Neural cell (in vitro differentiated cells): Measurements from ENCODE around the gene OR1F1.

ENCODE experiments used
- EP300 ChIP-seq: fragments of 450-650 bp; conservative IDR thresholded peaks from 2 replicates; pipeline ENCODE4 v1.6.1; 2014; ENCODE audit warnings: antibody characterized with exemption, mild to moderate bottlenecking, moderate library complexity; ENCODE audit not compliant: poor library complexity, severe bottlenecking
- POLR2AphosphoS5 ChIP-seq: IDR thresholded peaks from 2 replicates; pipeline ENCODE4 v1.6.1; 2012
- TF ChIP-seq, protein P1 (sequence below): fragments of 450-650 bp; IDR thresholded peaks from 2 replicates; pipeline ENCODE4 v1.5.1; 2014; ENCODE audit warnings: antibody characterized with exemption, mild to moderate bottlenecking, moderate library complexity; ENCODE audit not compliant: poor library complexity, severe bottlenecking

DNA sequence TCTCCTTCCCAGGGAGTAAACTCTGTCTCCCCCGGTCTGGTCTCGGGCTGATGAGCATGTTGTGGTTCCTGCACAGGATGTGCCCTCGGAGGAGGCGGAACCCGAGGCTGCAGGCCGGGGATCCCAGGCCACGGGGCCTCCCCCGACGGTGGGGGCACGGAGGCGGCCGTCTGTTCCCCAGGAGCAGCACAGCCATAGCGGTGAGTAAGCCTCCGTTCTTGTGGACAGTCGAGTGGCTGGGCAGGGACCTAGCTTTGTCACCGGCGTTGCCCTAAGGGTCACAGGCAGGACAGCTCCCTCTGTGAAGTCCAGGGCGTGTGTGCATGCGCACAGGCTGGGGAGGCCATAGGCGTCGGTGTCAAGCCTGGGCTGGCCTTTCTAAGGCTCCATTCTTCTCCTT is 49.7 kb upstream of the OR1F1 start:
- TF ChIP-seq, protein P1, sequence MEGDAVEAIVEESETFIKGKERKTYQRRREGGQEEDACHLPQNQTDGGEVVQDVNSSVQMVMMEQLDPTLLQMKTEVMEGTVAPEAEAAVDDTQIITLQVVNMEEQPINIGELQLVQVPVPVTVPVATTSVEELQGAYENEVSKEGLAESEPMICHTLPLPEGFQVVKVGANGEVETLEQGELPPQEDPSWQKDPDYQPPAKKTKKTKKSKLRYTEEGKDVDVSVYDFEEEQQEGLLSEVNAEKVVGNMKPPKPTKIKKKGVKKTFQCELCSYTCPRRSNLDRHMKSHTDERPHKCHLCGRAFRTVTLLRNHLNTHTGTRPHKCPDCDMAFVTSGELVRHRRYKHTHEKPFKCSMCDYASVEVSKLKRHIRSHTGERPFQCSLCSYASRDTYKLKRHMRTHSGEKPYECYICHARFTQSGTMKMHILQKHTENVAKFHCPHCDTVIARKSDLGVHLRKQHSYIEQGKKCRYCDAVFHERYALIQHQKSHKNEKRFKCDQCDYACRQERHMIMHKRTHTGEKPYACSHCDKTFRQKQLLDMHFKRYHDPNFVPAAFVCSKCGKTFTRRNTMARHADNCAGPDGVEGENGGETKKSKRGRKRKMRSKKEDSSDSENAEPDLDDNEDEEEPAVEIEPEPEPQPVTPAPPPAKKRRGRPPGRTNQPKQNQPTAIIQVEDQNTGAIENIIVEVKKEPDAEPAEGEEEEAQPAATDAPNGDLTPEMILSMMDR: no peak
- TF ChIP-seq EP300 (no peak), POLR2AphosphoS5 (no peak)
